ENCODE measurements around the gene ABHD10. TPM values are rescaled to one million over a fixed set of nuclear protein-coding genes. Genes with fewer than 3 reads are reported as not detected.

ABHD10 gene
- total RNA-seq, 4 donors from 2014 or later, result 40.8 to 54.9 (median 50.6) TPM

DNA sequence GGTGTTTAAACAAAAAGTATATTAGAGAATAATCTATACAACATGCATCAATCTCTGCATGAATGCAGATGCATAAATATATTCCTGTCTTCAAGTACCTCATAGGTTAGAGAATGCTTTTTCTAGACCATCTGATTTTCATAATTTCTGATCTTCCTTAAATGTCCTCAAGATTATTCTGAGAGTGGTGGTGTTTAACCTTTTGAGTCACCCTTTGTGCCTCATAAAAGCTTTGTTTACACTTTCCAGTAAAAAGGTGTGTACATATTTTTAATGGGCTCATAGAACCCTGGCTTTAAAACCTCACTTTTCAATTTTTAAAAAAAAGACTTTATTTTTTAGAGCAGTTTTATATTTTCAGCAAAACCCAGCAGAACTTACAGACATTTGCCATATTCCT, 41.0 kb upstream of the ABHD10 start:
- no peak for TF ChIP-seq POLR2A (IDR thresholded peaks at IDR 0.05)
- H3K27ac ChIP-seq, result no peak overlapping the region
- H3K27me3 ChIP-seq, result no peaks in the 10 kb centered on the region
- no peak for DNase-seq
- no peaks in the 10 kb centered on the region for H3K4me1 ChIP-seq
- H3K36me3 ChIP-seq, result no peaks in the 10 kb centered on the region
- no peaks in the 10 kb centered on the region for H3K9me3 ChIP-seq
- intact Hi-C loops (cut with DNase I), result no loop called here
- H3K4me3 ChIP-seq (replicated peaks in 1 of 3), result no peak overlapping the region

DNA sequence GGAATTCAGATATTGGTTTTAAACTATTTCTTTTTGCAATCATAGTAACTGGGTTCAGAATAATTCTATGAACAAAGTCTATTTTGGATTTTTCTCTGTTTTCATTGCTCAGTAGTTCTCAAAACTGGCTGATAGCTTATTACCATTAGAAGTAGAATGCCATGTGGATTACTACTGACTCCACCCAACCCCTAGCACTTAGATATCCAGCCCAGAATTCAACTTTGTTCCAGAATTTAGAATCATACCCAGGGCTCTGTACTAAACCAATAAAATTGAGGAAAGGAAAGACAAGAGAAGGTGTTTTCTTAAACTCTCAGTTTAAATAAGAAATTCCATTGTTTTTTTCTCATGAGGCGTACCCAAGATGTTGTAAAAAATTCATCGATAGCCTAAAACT, 39.0 kb upstream of the ABHD10 start:
- 97% methylated on average over 2 of the region's 2 CpGs for WGBS, 2 donors
- intact Hi-C loops (cut with DNase I), result no loop called here
- TF ChIP-seq, protein P1, sequence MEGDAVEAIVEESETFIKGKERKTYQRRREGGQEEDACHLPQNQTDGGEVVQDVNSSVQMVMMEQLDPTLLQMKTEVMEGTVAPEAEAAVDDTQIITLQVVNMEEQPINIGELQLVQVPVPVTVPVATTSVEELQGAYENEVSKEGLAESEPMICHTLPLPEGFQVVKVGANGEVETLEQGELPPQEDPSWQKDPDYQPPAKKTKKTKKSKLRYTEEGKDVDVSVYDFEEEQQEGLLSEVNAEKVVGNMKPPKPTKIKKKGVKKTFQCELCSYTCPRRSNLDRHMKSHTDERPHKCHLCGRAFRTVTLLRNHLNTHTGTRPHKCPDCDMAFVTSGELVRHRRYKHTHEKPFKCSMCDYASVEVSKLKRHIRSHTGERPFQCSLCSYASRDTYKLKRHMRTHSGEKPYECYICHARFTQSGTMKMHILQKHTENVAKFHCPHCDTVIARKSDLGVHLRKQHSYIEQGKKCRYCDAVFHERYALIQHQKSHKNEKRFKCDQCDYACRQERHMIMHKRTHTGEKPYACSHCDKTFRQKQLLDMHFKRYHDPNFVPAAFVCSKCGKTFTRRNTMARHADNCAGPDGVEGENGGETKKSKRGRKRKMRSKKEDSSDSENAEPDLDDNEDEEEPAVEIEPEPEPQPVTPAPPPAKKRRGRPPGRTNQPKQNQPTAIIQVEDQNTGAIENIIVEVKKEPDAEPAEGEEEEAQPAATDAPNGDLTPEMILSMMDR (IDR thresholded peaks at IDR 0.05), result no peak
- no peak for TF ChIP-seq POLR2A (IDR thresholded peaks at IDR 0.05)
- H3K27me3 ChIP-seq, result no peaks in the 10 kb centered on the region
- H3K4me3 ChIP-seq (replicated peaks in 1 of 3), result no peak overlapping the region
- DNase-seq, result no peak
- no peaks in the 10 kb centered on the region for H3K9me3 ChIP-seq
- no peak overlapping the region for H3K27ac ChIP-seq
- H3K36me3 ChIP-seq, result no peaks in the 10 kb centered on the region
- H3K4me1 ChIP-seq, result no peaks in the 10 kb centered on the region

DNA sequence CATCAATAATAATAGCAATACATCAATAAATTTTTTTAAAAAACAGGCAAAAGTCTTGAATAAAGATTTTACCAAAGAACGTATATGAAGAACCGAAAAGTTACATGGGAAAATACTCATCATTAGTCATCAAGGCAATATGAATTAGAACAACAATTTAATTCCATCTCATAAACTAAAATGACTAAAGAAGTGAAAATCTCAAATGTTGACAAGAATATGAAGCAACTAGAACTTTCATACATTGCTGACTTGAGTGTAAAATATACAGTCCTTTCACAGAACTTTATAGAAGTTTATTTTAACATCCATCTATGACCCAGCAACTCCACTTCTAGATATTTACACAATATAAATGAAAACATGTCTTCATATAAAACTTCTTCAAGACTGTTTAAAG, 35.3 kb upstream of the ABHD10 start:
- H3K36me3 ChIP-seq, result no peaks in the 10 kb centered on the region
- H3K27me3 ChIP-seq, result no peaks in the 10 kb centered on the region
- no peaks in the 10 kb centered on the region for H3K4me1 ChIP-seq
- WGBS, 2 donors, result 92 to 98% methylated on average over 2 of the region's 2 CpGs
- no peak for DNase-seq
- H3K9me3 ChIP-seq, result no peaks in the 10 kb centered on the region
- TF ChIP-seq POLR2A (IDR thresholded peaks at IDR 0.05), result no peak
- TF ChIP-seq, protein P1 (IDR thresholded peaks at IDR 0.05), result no peak
- intact Hi-C loops (cut with DNase I), result no loop called here
- H3K27ac ChIP-seq, result no peak overlapping the region
- H3K4me3 ChIP-seq (replicated peaks in 1 of 3), result no peak overlapping the region

DNA sequence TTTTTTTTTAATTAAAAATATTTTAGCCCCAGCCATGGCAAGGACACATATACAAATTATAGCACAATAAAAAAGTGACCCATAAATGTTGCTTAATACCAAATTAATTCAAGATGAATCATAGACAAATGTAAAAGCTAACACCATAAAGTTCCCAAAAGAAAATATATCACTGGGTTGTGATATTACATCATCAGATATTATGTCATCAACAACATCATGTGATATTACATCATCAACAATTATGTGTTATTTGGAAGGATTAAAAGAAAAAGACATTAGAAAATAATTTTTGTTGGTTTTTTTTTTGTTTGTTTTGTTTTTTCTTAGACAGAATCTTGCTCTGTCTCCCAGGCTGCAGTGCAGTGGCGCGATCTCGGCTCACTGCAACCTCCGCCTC, 34.5 kb upstream of the ABHD10 start:
- no peak overlapping the region for H3K27ac ChIP-seq
- H3K9me3 ChIP-seq, result no peaks in the 10 kb centered on the region
- intact Hi-C loops (cut with DNase I), result no loop called here
- 94 to 99% methylated on average over 4 of the region's 4 CpGs for WGBS, 2 donors
- H3K36me3 ChIP-seq, result no peaks in the 10 kb centered on the region
- H3K4me3 ChIP-seq (replicated peaks in 1 of 3), result no peak overlapping the region
- TF ChIP-seq POLR2A (IDR thresholded peaks at IDR 0.05), result no peak
- TF ChIP-seq, protein P1 (IDR thresholded peaks at IDR 0.05), result no peak
- H3K4me1 ChIP-seq, result no peaks in the 10 kb centered on the region
- no peak for DNase-seq
- no peaks in the 10 kb centered on the region for H3K27me3 ChIP-seq

DNA sequence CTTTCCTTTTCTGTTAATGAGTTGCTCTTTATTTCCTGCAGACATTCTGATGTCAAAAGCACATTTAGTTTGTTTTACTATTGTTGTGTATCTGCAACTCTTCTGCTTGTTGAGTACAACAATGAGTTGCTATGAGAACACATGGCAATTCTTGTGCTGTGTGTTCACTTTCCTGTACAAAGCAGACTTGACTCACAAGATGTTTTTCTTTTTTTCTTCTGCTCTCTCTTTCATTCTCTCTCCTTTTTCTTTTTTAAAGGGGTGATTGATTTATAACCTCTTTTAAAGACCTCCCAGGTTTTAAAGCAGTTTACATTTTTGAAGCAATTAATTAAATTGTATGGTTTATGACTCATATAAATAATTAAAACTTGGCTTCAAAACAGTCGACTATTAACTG, 31.6 kb upstream of the ABHD10 start:
- intact Hi-C loops (cut with DNase I), result no loop called here
- no peak overlapping the region for H3K27ac ChIP-seq
- no peak for TF ChIP-seq POLR2A (IDR thresholded peaks at IDR 0.05)
- H3K27me3 ChIP-seq, result no peaks in the 10 kb centered on the region
- no peak for DNase-seq
- H3K36me3 ChIP-seq, result no peaks in the 10 kb centered on the region
- H3K4me3 ChIP-seq (replicated peaks in 1 of 3), result no peak overlapping the region
- 71 to 85% methylated on average over 1 of the region's 1 CpG for WGBS, 2 donors
- H3K9me3 ChIP-seq, result no peaks in the 10 kb centered on the region
- no peaks in the 10 kb centered on the region for H3K4me1 ChIP-seq

DNA sequence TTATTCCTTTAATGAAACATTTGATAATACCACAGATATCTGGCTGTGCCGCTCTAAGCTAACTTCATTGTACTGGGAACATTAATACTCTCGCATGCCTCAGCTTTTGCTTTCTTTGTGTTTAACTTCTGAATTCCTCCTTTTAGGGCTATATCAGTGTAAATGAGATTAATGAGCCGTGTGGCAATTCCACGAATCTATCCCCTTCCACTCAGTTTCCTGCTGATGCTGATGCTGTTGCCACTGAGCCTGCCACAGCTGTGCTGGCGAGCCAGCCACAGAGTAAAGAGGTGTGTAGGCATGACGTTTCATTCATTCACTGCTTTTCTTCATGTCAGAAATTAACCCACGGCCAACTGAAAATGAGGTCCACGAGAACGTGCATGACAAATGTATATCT, 30.0 kb upstream of the ABHD10 start:
- no peak for DNase-seq
- 89 to 91% methylated on average over 9 of the region's 9 CpGs for WGBS, 2 donors
- Histone ChIP-seq H3K9me3 (no peaks in the 10 kb centered on the region), H3K27me3 (no peaks in the 10 kb centered on the region), H3K36me3 (no peaks in the 10 kb centered on the region), H3K27ac (no peak overlapping the region), H3K4me3 (replicated peaks in 1 of 3) (no peak overlapping the region), H3K4me1 (no peaks in the 10 kb centered on the region)
- no peak for TF ChIP-seq POLR2A (IDR thresholded peaks at IDR 0.05)
- TF ChIP-seq, protein P1 (IDR thresholded peaks at IDR 0.05), result no peak
- intact Hi-C loops (cut with DNase I), result no loop called here

Measured in thyroid gland (tissue), 4 donors.